ENCODE results near the gene MED25. TPM values are rescaled to one million over a fixed set of nuclear protein-coding genes. Genes with fewer than 3 reads are reported as not detected.
A peak's percentile ranks its signal among the peaks of the same experiment; 100 is the strongest.

The MED25 gene
- total RNA-seq, 1 donor from 2014 or later, result 34.5 TPM

GRCh38 chr19:49863935-49864320 is 45.8 kb downstream of the MED25 start:
- Histone ChIP-seq H3K4me3 (ENCODE audit: low read depth, low read length) (no peak overlapping the region), H3K27me3 (ENCODE audit: control insufficient read depth, insufficient read depth, low read length) (no peaks in the 10 kb centered on the region), H3K36me3 (ENCODE audit: control insufficient read depth, insufficient read depth, low read length) (peaks cover 10% of the 10 kb centered on the region)
- TF ChIP-seq CTCF (IDR thresholded peaks at IDR 0.05; ENCODE audit: insufficient read depth, low read length, poor library complexity, severe bottlenecking), result no peak
- DNase-seq (ENCODE audit: low read depth), result no peak

- no peaks in the 10 kb centered on the region for H3K27me3 ChIP-seq (ENCODE audit: control insufficient read depth, insufficient read depth, low read length)
- no peak for TF ChIP-seq CTCF (IDR thresholded peaks at IDR 0.05; ENCODE audit: insufficient read depth, low read length, poor library complexity, severe bottlenecking)
- H3K4me3 ChIP-seq (ENCODE audit: low read depth, low read length), result no peak overlapping the region
- no peak for DNase-seq (ENCODE audit: low read depth)
- H3K36me3 ChIP-seq (ENCODE audit: control insufficient read depth, insufficient read depth, low read length), result peaks cover 6% of the 10 kb centered on the region
These were observed 46.8 kb downstream of the MED25 start for GRCh38 chr19:49864890-49865289.

- DNase-seq (ENCODE audit: low read depth), result no peak
- Histone ChIP-seq H3K27me3 (ENCODE audit: control insufficient read depth, insufficient read depth, low read length) (no peaks in the 10 kb centered on the region), H3K36me3 (ENCODE audit: control insufficient read depth, insufficient read depth, low read length) (peaks cover 5% of the 10 kb centered on the region), H3K4me3 (ENCODE audit: low read depth, low read length) (peak within 1 kb of the TSS; percentile 93)
- TF ChIP-seq CTCF (IDR thresholded peaks at IDR 0.05; ENCODE audit: insufficient read depth, low read length, poor library complexity, severe bottlenecking), result no peak
These were observed 49.1 kb downstream of the MED25 start, which contains the start of gene PNKP for GRCh38 chr19:49866933-49867782. PNKP (minus strand) TSS chr19:49867576; CDS start chr19:49867204, 372 bp downstream.

- TF ChIP-seq CTCF (IDR thresholded peaks at IDR 0.05; ENCODE audit: insufficient read depth, low read length, poor library complexity, severe bottlenecking), result no peak
- DNase-seq (ENCODE audit: low read depth), result no peak
- Histone ChIP-seq H3K27me3 (ENCODE audit: control insufficient read depth, insufficient read depth, low read length) (no peaks in the 10 kb centered on the region), H3K4me3 (ENCODE audit: low read depth, low read length) (peak overlapping the region; percentile 32), H3K36me3 (ENCODE audit: control insufficient read depth, insufficient read depth, low read length) (peaks cover 5% of the 10 kb centered on the region)
These were observed 51.0 kb downstream of the MED25 start for GRCh38 chr19:49869009-49869483.

GRCh38 chr19:49869484-49870308 is 51.6 kb downstream of the MED25 start:
- peak; percentile 99 for DNase-seq (ENCODE audit: low read depth)
- Histone ChIP-seq H3K36me3 (ENCODE audit: control insufficient read depth, insufficient read depth, low read length) (peaks cover 4% of the 10 kb centered on the region), H3K27me3 (ENCODE audit: control insufficient read depth, insufficient read depth, low read length) (no peaks in the 10 kb centered on the region), H3K4me3 (ENCODE audit: low read depth, low read length) (peak overlapping the region; percentile 57)
- no peak for TF ChIP-seq CTCF (IDR thresholded peaks at IDR 0.05; ENCODE audit: insufficient read depth, low read length, poor library complexity, severe bottlenecking)

Measured in kidney epithelial cell (primary cell).